ENCODE data around the gene SPACA7. TPM values are rescaled to one million over a fixed set of nuclear protein-coding genes. Genes with fewer than 3 reads are reported as not detected.

The SPACA7 gene
- total and polyA plus RNA-seq, 9 of the 15 experiments (the other 6 are each of a cell fraction or from before 2014, with no cell fraction given): not detected

DNA sequence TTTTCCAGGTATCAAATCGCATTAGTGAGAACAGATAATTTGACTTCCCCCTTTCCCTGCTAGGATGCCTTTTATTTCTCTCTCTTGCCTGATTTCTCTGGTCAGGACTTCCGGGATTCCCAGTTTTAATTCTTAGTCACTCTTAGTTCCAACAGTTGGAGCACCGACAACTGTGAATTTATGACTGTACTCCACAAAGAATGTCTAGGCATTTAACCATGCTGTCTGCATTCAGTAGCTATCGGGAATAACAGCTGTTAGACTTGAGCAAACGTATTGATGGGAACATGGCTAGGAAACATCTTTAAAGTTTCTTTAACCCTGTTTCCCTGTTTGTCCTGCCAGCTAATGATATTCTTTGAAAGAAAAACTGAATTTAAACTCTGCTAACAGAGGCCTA, 14.1 kb upstream of the SPACA7 start:
- BruUV-seq (replicated peaks): no TSS peak
- no peaks in the 10 kb centered on the region for H3K9me3 ChIP-seq (replicated peaks; ENCODE audit: control insufficient read depth, insufficient read depth, low read depth, low read length)
- TF ChIP-seq DMBX1 (CRISPR knock-in tag; IDR thresholded peaks at IDR 0.05; ENCODE audit: borderline replicate concordance) (no peak), ZNF644 (tag; IDR thresholded peaks at IDR 0.05; ENCODE audit: low read depth) (no peak), SMC3 (conservative IDR thresholded peaks at IDR 0.05; ENCODE audit: insufficient read depth, low read depth, low read length) (no peak), E2F1 (CRISPR knock-in tag; IDR thresholded peaks at IDR 0.05) (no peak), PRMT5 (CRISPR knock-in tag; IDR thresholded peaks at IDR 0.05) (no peak), ZNF23 (CRISPR knock-in tag; IDR thresholded peaks at IDR 0.05) (no peak), CBFA2T3 (IDR thresholded peaks at IDR 0.05) (no peak), ZNF324 (CRISPR knock-in tag; IDR thresholded peaks at IDR 0.05) (no peak), ATF6 (CRISPR knock-in tag; IDR thresholded peaks at IDR 0.05) (no peak), ARNT (IDR thresholded peaks at IDR 0.05) (no peak), E2F3 (CRISPR knock-in tag; IDR thresholded peaks at IDR 0.05) (no peak), KAT2B (IDR thresholded peaks at IDR 0.05; ENCODE audit: low read depth, low read length) (no peak), ZFP30 (CRISPR knock-in tag; IDR thresholded peaks at IDR 0.05; ENCODE audit: borderline replicate concordance) (no peak), KDM4B (IDR thresholded peaks at IDR 0.05; ENCODE audit: borderline replicate concordance in 2 of 2, low read depth in 1 of 2) (no peak), RAD21 (CRISPR knock-in tag; conservative IDR thresholded peaks at IDR 0.05 in 1 of 2, IDR thresholded peaks at IDR 0.05 in 1 of 2) (no peak)

More for the DNA sequence above, 14.1 kb upstream of the SPACA7 start:
- ATAC-seq (no peak), DNase-seq (ENCODE audit: extremely low read depth in 1 of 4, low spot score in 3 of 4) (no peak), FAIRE-seq (no peak)
- no peaks in the 10 kb centered on the region for H3K36me3 ChIP-seq (ENCODE audit: control insufficient read depth, insufficient read depth, low read length)
- H2AFZ ChIP-seq (ENCODE audit: low read depth, low read length): no peak overlapping the region
- intact Hi-C loops (cut with micrococcal nuclease): no loop called here
- no peak overlapping the region for H3K27ac ChIP-seq (ENCODE audit: extremely low read depth, low read depth, low read length)
- no peaks in the 10 kb centered on the region for H3K4me1 ChIP-seq (replicated peaks in 1 of 2; ENCODE audit: control insufficient read depth in 2 of 2, insufficient read depth in 2 of 2, low read length in 2 of 2)
- in situ Hi-C loops (cut with MboI): no loop called here
- H4K20me1 ChIP-seq (replicated peaks; ENCODE audit: control insufficient read depth, insufficient read depth, low read length): no peaks in the 10 kb centered on the region
- WGBS (ENCODE audit: insufficient coverage, low coverage, missing lambda C conversion rate): 0% methylated on average over 4 of the region's 5 CpGs
- H3K79me2 ChIP-seq (ENCODE audit: control insufficient read depth, insufficient read depth, low read length): no peaks in the 10 kb centered on the region
- ChIA-PET CTCF (ENCODE audit: low intra/inter-chr PET ratio) (no interaction called here), POLR2A (no interaction called here)
- no peaks in the 10 kb centered on the region for H3K9me1 ChIP-seq (ENCODE audit: control insufficient read depth, insufficient read depth, low read length)
- H3K4me3 ChIP-seq: no peak overlapping the region
- H3K9ac ChIP-seq (ENCODE audit: insufficient read depth in 1 of 2, low read depth in 2 of 2, low read length in 2 of 2): no peak overlapping the region
- no peaks in the 10 kb centered on the region for H3K27me3 ChIP-seq (ENCODE audit: control insufficient read depth in 2 of 2, insufficient read depth in 2 of 2, low read length in 2 of 2)
- no peak overlapping the region for H3K4me2 ChIP-seq (ENCODE audit: insufficient read depth, low read length)

Data from K562 (cell line).